HCT116 (cell line): ENCODE results near the gene SH3GL3. TPM values are rescaled to one million over a fixed set of nuclear protein-coding genes. Genes with fewer than 3 reads are reported as not detected.

Experiments used
- ATAC-seq: fragments of 200-7000 bp; cut with Tn5 transposase; 2 replicates; pipeline ENCODE4 v1.9.1; 2020; ENCODE audit warnings: mild to moderate bottlenecking, moderate library complexity
- BruUV-seq: library from RNA; stranded (reverse); fragments of 400-500 nt; replicated peaks from 2 replicates; lab custom pipeline; 2021; lab: Mats Ljungman, UMichigan
- CTCF ChIA-PET: fragments of 300-600 bp; sonication (Branson Sonifier 250); formaldehyde crosslinking; loops from one replicate; lab custom pipeline; 2021; ENCODE audit warnings: antibody characterized with exemption; lab: Charles Lee
- POLR2A ChIA-PET: fragments of 300-600, 350-600 bp; sonication (Branson Sonifier 250); formaldehyde crosslinking; loops from one replicate; lab custom pipeline; 2021; ENCODE audit warnings: antibody characterized with exemption; lab: Charles Lee
- RAD21 ChIA-PET, 2 experiments: fragments of 300-600 bp; sonication (Branson Sonifier 250); formaldehyde crosslinking; loops; one replicate each; lab custom pipeline; 2023; ENCODE audit warnings: low total read pairs in 2 of 2; ENCODE audit not compliant: uncharacterized antibody in 2 of 2, unreplicated experiment in 2 of 2, low non-redundant PET in 1 of 2; lab: Charles Lee
- DNase-seq: peaks from one replicate; pipeline ENCODE4 v3.0.0-alpha.2; 2010; ENCODE audit warnings: low read depth, low spot score
- H2AFZ ChIP-seq: fragments of 200-600 bp; shearing (Covaris generic), sonication (generic); 2 replicates; pipeline ENCODE4 v1.6.1; 2017; ENCODE audit warnings: low read depth, mixed run types, mixed read lengths, antibody characterized with exemption, low read length; ENCODE audit not compliant: poor library complexity, severe bottlenecking
- H3K27ac ChIP-seq: 2 replicates; pipeline ENCODE4 v1.5.1; 2012; ENCODE audit warnings: low read depth, low read length
- H3K27me3 ChIP-seq: fragments of 200-600 bp; sonication (generic); 2 replicates; pipeline ENCODE4 v1.6.1; 2016; ENCODE audit warnings: mixed run types, low read length, mixed read lengths; ENCODE audit not compliant: insufficient read depth
- H3K36me3 ChIP-seq, 2 experiments: fragments of 200-500 bp in 1 of 2; fragments of 200-600 bp in 1 of 2; sonication (Bioruptor generic) in 1 of 2; sonication (generic) in 1 of 2; 2 replicates each; pipeline versions ENCODE4 v1.5.1 to v1.6.1; 2014 to 2016; ENCODE audit warnings: low read length in 2 of 2, inconsistent platforms in 1 of 2, mixed read lengths in 1 of 2, mixed run types in 1 of 2; ENCODE audit not compliant: insufficient read depth in 2 of 2, control insufficient read depth in 1 of 2
- H3K4me1 ChIP-seq, 2 experiments: fragments of 200-600 bp in 1 of 2; sonication (generic) in 1 of 2; 2 replicates each; pipeline versions ENCODE4 v1.5.1 to v1.6.1; 2012 to 2017; ENCODE audit warnings: low read length in 2 of 2, inconsistent platforms in 1 of 2, mild to moderate bottlenecking in 1 of 2, mixed read lengths in 1 of 2, mixed run types in 1 of 2, moderate library complexity in 1 of 2; ENCODE audit not compliant: insufficient read depth in 2 of 2, control insufficient read depth in 1 of 2
- H3K4me2 ChIP-seq: fragments of 200-600 bp; sonication (generic); 2 replicates; pipeline ENCODE4 v1.6.1; 2017; ENCODE audit warnings: mixed run types, low read length, mixed read lengths
- H3K4me3 ChIP-seq, 2 experiments: fragments of 200-600 bp in 1 of 2; sonication (generic) in 1 of 2; replicated peaks in 1 of 2; 2 replicates each; pipeline ENCODE4 v1.5.1; 2011 to 2016; ENCODE audit warnings: low read length in 2 of 2, control low read depth in 1 of 2, low read depth in 1 of 2, mild to moderate bottlenecking in 1 of 2, mixed read lengths in 1 of 2, mixed run types in 1 of 2
- H3K79me2 ChIP-seq: fragments of 200-600 bp; sonication (generic); 2 replicates; pipeline ENCODE4 v1.6.1; 2017; ENCODE audit warnings: mild to moderate bottlenecking, mixed run types, low read length, moderate library complexity, mixed read lengths; ENCODE audit not compliant: insufficient read depth
- H3K9ac ChIP-seq: fragments of 200-600 bp; sonication (generic); 2 replicates; pipeline ENCODE4 v1.6.1; 2016; ENCODE audit warnings: low read length, mixed read lengths
- H3K9me2 ChIP-seq: fragments of 200-600 bp; sonication (generic), shearing (Covaris generic); 2 replicates; pipeline ENCODE4 v1.6.1; 2017; ENCODE audit warnings: mixed run types, mild to moderate bottlenecking, moderate library complexity; ENCODE audit not compliant: insufficient read depth
- H3K9me3 ChIP-seq, 2 experiments: fragments of 200-500 bp in 1 of 2; fragments of 200-600 bp in 1 of 2; sonication (Bioruptor generic) in 1 of 2; sonication (generic) in 1 of 2; 2 replicates each; pipeline ENCODE4 v1.6.1; 2014 to 2017; ENCODE audit warnings: low read length in 2 of 2, mixed read lengths in 2 of 2, inconsistent platforms in 1 of 2, low read depth in 1 of 2, mild to moderate bottlenecking in 1 of 2, mixed run types in 1 of 2, moderate library complexity in 1 of 2; ENCODE audit not compliant: control insufficient read depth in 1 of 2, insufficient read depth in 1 of 2
- H4K20me1 ChIP-seq: fragments of 200-600 bp; sonication (generic), shearing (Covaris generic); 2 replicates; pipeline ENCODE4 v1.6.1; 2017; ENCODE audit warnings: mixed run types, mild to moderate bottlenecking, moderate library complexity; ENCODE audit not compliant: insufficient read depth
- CEBPB ChIP-seq: IDR thresholded peaks from 2 replicates; pipeline ENCODE4 v1.6.1; 2012; ENCODE audit warnings: low read depth
- EGR1 ChIP-seq: IDR thresholded peaks from 2 replicates; pipeline ENCODE4 v1.6.1; 2012; ENCODE audit warnings: low read depth
- ELF1 ChIP-seq: IDR thresholded peaks from 2 replicates; pipeline ENCODE4 v1.6.1; 2012; ENCODE audit warnings: low read depth, borderline replicate concordance
- EZH2 ChIP-seq: fragments of 200-600 bp; sonication (generic); IDR thresholded peaks from 2 replicates; pipeline ENCODE4 v1.6.1; 2017; ENCODE audit warnings: antibody characterized with exemption, mixed run types
- EZH2phosphoT487 ChIP-seq: fragments of 200-600 bp; IDR thresholded peaks from 2 replicates; pipeline ENCODE4 v1.6.1; 2018; ENCODE audit warnings: antibody characterized with exemption, borderline replicate concordance
- FOSL1 ChIP-seq: IDR thresholded peaks from 2 replicates; pipeline ENCODE4 v1.6.1; 2012; ENCODE audit warnings: low read depth
- MAX ChIP-seq: IDR thresholded peaks from 2 replicates; pipeline ENCODE4 v1.6.1; 2012
- POLR2A ChIP-seq: IDR thresholded peaks from 2 replicates; pipeline ENCODE4 v1.7.0; 2011; ENCODE audit warnings: borderline replicate concordance; ENCODE audit not compliant: insufficient read depth, insufficient read length; ENCODE audit errors: extremely low read depth
- SP1 ChIP-seq: IDR thresholded peaks from 2 replicates; pipeline ENCODE4 v1.6.1; 2012; ENCODE audit warnings: low read depth
- YY1 ChIP-seq: IDR thresholded peaks from 2 replicates; pipeline ENCODE4 v1.6.1; 2011; ENCODE audit warnings: low read length, low read depth, moderate library complexity, mild to moderate bottlenecking; ENCODE audit not compliant: insufficient replicate concordance; ENCODE audit errors: extremely low read depth
- intact Hi-C: fragments of 100-400 bp; cut with micrococcal nuclease; formaldehyde crosslinking; loops from 2 replicates; pipeline ENCODE4 v1.10.0; 2022
- total RNA-seq: library from RNA; stranded (reverse); gene quantifications from one replicate; pipeline ENCODE4 v1.2.1, GENCODE V29; 2021; ENCODE audit not compliant: unreplicated experiment
- TF ChIP-seq, protein P1 (sequence below): IDR thresholded peaks from 2 replicates; pipeline ENCODE4 v1.6.1; 2012; ENCODE audit warnings: low read depth

SH3GL3 gene
- total RNA-seq, 1 experiment from 2014 or later, result 1.3 TPM

GRCh38 chr15:83444936-83445335, 2.2 kb upstream of the SH3GL3 start:
- H3K9me2 ChIP-seq, result no peaks in the 10 kb centered on the region
- intact Hi-C loops, result no loop called here
- ATAC-seq (no peak), DNase-seq (no peak)
- no peaks in the 10 kb centered on the region for H3K27me3 ChIP-seq
- BruUV-seq, result no TSS peak
- POLR2A ChIA-PET, result no interaction called here
- no peak overlapping the region for H3K27ac ChIP-seq
- no peaks in the 10 kb centered on the region for H3K9me3 ChIP-seq
- no peak overlapping the region for H2AFZ ChIP-seq
- H3K36me3 ChIP-seq, result no peaks in the 10 kb centered on the region
- RAD21 ChIA-PET, result no interaction called here
- CTCF ChIA-PET, result interaction anchor here (0.9 kb wide), 1 partner anchor 127 kb away, joined by 4 read pairs; no protein-coding TSS in a partner anchor
- H3K4me1 ChIP-seq, result no peaks in the 10 kb centered on the region; a peak in 1 of 4 replicates
- TF ChIP-seq MAX, result no peak
- TF ChIP-seq EZH2phosphoT487, result no peak
- TF ChIP-seq YY1, result no peak
- TF ChIP-seq EGR1, result no peak
- TF ChIP-seq FOSL1, result no peak
- TF ChIP-seq EZH2, result no peak
- no peak for TF ChIP-seq CEBPB
- TF ChIP-seq SP1, result no peak
- TF ChIP-seq POLR2A, result no peak
- TF ChIP-seq ELF1, result no peak
- TF ChIP-seq, protein P1, sequence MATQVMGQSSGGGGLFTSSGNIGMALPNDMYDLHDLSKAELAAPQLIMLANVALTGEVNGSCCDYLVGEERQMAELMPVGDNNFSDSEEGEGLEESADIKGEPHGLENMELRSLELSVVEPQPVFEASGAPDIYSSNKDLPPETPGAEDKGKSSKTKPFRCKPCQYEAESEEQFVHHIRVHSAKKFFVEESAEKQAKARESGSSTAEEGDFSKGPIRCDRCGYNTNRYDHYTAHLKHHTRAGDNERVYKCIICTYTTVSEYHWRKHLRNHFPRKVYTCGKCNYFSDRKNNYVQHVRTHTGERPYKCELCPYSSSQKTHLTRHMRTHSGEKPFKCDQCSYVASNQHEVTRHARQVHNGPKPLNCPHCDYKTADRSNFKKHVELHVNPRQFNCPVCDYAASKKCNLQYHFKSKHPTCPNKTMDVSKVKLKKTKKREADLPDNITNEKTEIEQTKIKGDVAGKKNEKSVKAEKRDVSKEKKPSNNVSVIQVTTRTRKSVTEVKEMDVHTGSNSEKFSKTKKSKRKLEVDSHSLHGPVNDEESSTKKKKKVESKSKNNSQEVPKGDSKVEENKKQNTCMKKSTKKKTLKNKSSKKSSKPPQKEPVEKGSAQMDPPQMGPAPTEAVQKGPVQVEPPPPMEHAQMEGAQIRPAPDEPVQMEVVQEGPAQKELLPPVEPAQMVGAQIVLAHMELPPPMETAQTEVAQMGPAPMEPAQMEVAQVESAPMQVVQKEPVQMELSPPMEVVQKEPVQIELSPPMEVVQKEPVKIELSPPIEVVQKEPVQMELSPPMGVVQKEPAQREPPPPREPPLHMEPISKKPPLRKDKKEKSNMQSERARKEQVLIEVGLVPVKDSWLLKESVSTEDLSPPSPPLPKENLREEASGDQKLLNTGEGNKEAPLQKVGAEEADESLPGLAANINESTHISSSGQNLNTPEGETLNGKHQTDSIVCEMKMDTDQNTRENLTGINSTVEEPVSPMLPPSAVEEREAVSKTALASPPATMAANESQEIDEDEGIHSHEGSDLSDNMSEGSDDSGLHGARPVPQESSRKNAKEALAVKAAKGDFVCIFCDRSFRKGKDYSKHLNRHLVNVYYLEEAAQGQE, result no peak
- H3K79me2 ChIP-seq, result no peaks in the 10 kb centered on the region
- no peak overlapping the region for H3K4me3 ChIP-seq
- H3K9ac ChIP-seq, result no peak overlapping the region
- no peaks in the 10 kb centered on the region for H4K20me1 ChIP-seq
- H3K4me2 ChIP-seq, result no peak overlapping the region
